Immature natural killer cell (primary cell): ENCODE measurements around the gene PBX1. TPM values are rescaled to one million over a fixed set of nuclear protein-coding genes. Genes with fewer than 3 reads are reported as not detected.

Source experiments
- DNase-seq, 3 donors: peaks; one replicate each; pipeline ENCODE4 v3.0.0; 2022; ENCODE audit warnings: mixed read lengths in 1 of 3
- H3K27ac Mint-ChIP-seq, 6 donors: one replicate each; pipeline ENCODE4 v1.8.0; 2020; ENCODE audit warnings: mixed read lengths in 6 of 6, mild to moderate bottlenecking in 5 of 6, inconsistent platforms in 4 of 6, moderate library complexity in 3 of 6
- H3K27me3 Mint-ChIP-seq, 3 donors: one replicate each; pipeline ENCODE4 v1.8.0; 2020 to 2021; ENCODE audit warnings: low read depth in 3 of 3, mild to moderate bottlenecking in 3 of 3, mixed read lengths in 3 of 3, moderate library complexity in 3 of 3, inconsistent platforms in 1 of 3
- H3K36me3 Mint-ChIP-seq, 3 donors: one replicate each; pipeline ENCODE4 v1.8.0; 2020; ENCODE audit warnings: mixed read lengths in 3 of 3, inconsistent platforms in 2 of 3, mild to moderate bottlenecking in 2 of 3
- H3K4me1 Mint-ChIP-seq, 2 donors: one replicate each; pipeline ENCODE4 v1.8.0; 2020; ENCODE audit warnings: inconsistent platforms in 2 of 2, mild to moderate bottlenecking in 2 of 2, mixed read lengths in 2 of 2, moderate library complexity in 1 of 2
- H3K4me3 Mint-ChIP-seq, 5 donors: one replicate each; pipeline ENCODE4 v1.8.0; 2020; ENCODE audit warnings: mild to moderate bottlenecking in 5 of 5, mixed read lengths in 5 of 5, inconsistent platforms in 3 of 5, moderate library complexity in 3 of 5
- H3K9me3 Mint-ChIP-seq, 6 donors: one replicate each; pipeline ENCODE4 v1.8.0; 2020; ENCODE audit warnings: mild to moderate bottlenecking in 6 of 6, mixed read lengths in 6 of 6, inconsistent platforms in 4 of 6, moderate library complexity in 3 of 6
- polyA plus RNA-seq, 3 donors: library from polyadenylated mRNA; unstranded; fragments of 300-500 nt; fragmentation: Illumina TruSeq; gene quantifications; one replicate each; pipeline ENCODE4 v1.2.3, GENCODE V29; 2021

The PBX1 gene
- polyA plus RNA-seq, 3 donors from 2014 or later = 0.40 to 0.72 TPM; not detected in 1

DNA sequence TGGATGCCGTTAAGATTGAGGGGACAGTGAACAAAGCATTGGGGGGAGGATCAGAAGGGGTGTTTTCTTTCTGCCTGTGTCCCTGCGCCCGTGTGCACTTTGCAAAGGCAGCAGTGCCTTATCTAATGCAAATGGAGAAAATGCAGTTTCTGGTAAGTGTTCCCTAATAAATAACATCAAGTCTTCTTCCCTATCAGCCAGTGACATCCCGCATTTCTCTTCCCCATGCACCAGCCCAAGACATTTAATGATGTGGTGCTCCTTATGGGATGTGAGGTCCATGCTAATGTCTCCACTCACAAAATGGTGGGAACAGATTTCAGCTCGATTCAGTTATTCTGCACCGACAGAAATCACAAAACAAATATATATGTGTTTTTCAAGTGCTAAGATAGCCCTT, 111.8 kb downstream of the PBX1 start:
- H3K4me3 Mint-ChIP-seq = no peak overlapping the region
- H3K36me3 Mint-ChIP-seq = peaks cover 0 to 4% (median 0%) of the 10 kb centered on the region in 3 donors
- DNase-seq = no peak
- peaks cover 0 to 7% of the 10 kb centered on the region in 2 donors for H3K4me1 Mint-ChIP-seq
- H3K27ac Mint-ChIP-seq = no peak overlapping the region
- H3K27me3 Mint-ChIP-seq = peaks cover 2 to 12% (median 7%) of the 10 kb centered on the region in 3 donors
- H3K9me3 Mint-ChIP-seq = peaks cover 0 to 10% (median 0%) of the 10 kb centered on the region in 6 donors

DNA sequence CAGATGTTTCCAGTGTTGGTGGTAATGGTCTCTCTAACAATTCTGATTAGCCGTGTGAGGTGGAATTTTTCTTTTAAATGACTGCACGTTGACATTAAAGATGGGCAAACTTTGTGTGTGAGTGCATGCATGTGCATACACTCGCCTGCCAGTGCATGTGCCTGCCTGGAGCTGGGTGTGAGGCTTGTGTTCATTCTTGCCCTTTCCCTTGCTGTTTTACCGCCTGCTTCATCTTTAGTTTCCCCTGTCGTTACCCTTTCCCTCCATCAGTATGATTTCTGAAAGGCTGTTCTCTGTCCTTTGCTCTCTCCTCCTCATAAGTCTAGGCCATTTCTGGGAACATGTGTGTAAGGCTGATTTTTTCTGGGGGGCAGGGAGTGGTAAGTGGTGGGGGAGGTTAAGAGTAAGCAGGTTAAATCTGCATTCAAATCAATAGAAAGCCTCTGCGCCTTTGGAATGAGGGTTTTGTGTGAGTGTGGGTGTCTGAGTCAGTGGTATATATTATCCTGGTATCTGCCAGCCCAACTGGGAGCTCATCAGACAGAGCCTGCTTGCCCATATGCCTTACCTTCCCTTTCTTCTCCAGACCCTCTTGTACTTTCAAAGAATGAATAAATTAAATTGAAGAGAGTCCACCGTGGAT, 112.5 kb downstream of the PBX1 start:
- Mint-ChIP-seq H3K36me3 (peaks cover 0 to 4% (median 0%) of the 10 kb centered on the region in 3 donors), H3K27ac (no peak overlapping the region), H3K27me3 (peaks cover 0 to 14% (median 8%) of the 10 kb centered on the region in 3 donors), H3K9me3 (peaks cover 0 to 10% (median 0%) of the 10 kb centered on the region in 6 donors), H3K4me1 (peaks cover 0 to 7% of the 10 kb centered on the region in 2 donors), H3K4me3 (no peak overlapping the region)
- DNase-seq = no peak

DNA sequence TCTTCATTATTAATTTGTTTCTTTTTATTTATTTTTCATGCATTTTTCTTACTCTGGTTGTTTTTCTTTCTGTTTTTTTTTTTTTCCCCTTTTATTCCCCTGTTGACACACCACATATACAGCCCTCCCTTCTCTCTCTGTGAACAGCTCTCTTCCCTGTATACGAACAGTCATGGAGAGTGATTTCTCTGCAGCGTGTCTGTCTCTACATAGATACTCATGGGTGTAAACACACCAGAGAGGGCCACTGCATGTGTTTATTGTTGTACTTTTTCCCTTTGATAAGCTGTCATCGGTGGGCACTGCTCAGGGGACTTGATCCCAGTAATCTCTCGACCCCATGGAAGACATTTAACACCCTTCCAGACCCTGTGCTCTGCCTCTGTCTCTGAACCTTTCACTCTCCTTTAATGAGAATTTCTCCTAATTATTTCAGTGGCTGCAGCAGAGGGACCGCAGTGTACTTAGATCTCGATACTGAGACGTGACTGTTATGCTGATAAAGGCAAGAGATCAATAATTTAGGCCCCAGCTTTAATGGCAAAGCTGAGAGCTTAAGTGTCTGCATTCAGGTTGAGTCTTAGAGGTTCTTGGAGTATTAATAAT, 113.1 kb downstream of the PBX1 start:
- H3K4me1 Mint-ChIP-seq = peaks cover 0 to 7% of the 10 kb centered on the region in 2 donors

DNA sequence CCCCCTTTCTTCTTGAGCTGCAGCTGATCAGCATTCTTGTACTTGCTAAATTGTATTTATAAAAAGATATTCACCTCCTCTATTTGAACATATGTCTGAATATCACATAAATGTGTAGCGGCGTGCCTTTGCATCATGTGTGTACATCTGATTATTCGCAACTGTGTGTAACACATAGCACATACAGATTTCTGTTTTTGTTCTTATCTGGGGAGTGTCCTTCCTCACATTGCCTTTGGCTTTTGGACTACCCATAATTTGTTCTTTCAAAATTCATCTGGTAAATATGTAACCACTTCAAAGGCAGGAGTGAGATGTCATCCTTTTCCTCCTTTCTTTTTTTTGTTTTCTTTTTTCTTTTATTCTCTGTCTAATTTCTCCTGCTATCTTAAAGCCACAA, 113.6 kb downstream of the PBX1 start:
- no peak for DNase-seq
- H3K36me3 Mint-ChIP-seq = peaks cover 0 to 4% (median 0%) of the 10 kb centered on the region in 3 donors
- peaks cover 0 to 16% (median 8%) of the 10 kb centered on the region in 3 donors for H3K27me3 Mint-ChIP-seq
- no peak overlapping the region for H3K27ac Mint-ChIP-seq
- H3K4me3 Mint-ChIP-seq = no peak overlapping the region
- peaks cover 0 to 10% (median 0%) of the 10 kb centered on the region in 6 donors for H3K9me3 Mint-ChIP-seq
- H3K4me1 Mint-ChIP-seq = peaks cover 0 to 7% of the 10 kb centered on the region in 2 donors

More for the DNA sequence above, 113.1 kb downstream of the PBX1 start:
- Mint-ChIP-seq H3K4me3 (no peak overlapping the region), H3K27ac (no peak overlapping the region), H3K36me3 (peaks cover 0 to 4% (median 0%) of the 10 kb centered on the region in 3 donors), H3K27me3 (peaks cover 0 to 14% (median 8%) of the 10 kb centered on the region in 3 donors), H3K9me3 (peaks cover 0 to 10% (median 0%) of the 10 kb centered on the region in 6 donors)
- DNase-seq = no peak

DNA sequence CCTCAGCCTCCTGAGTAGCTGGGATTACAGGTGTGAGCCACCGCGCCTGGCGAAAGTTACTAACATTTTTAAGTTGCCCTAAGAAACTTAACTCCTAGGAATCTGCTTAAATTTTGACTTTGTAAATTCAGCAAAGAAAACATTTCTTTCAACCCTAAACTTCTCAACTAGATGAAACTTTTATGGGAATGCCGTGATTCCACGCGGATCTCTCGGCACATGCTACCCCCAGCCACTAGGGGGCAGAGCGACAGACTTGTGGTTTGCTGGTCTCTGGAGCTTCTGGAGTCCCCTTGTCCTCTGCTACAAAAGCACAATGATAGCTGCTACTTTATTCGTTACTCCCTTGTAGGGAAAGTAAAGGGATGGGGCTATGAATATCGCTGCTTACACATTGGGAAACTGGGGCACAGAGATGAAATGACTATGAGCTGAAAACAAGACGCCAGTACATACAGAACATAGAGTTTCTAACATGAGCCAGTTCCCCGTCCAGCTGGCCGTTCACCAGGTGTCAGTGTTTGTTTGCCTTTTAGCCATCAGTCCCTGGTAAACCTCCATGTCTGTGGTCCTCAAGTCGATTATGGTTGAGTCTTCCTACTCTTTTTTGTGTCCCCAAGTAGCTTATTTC, 114.7 kb downstream of the PBX1 start:
- no peak overlapping the region for H3K4me3 Mint-ChIP-seq
- peaks cover 0 to 7% of the 10 kb centered on the region in 2 donors for H3K4me1 Mint-ChIP-seq
- H3K27me3 Mint-ChIP-seq = peaks cover 3 to 15% (median 12%) of the 10 kb centered on the region in 3 donors
- no peak overlapping the region for H3K27ac Mint-ChIP-seq
- H3K36me3 Mint-ChIP-seq = peaks cover 0 to 4% (median 0%) of the 10 kb centered on the region in 3 donors
- peaks cover 0 to 10% (median 0%) of the 10 kb centered on the region in 6 donors for H3K9me3 Mint-ChIP-seq
- DNase-seq = no peak

DNA sequence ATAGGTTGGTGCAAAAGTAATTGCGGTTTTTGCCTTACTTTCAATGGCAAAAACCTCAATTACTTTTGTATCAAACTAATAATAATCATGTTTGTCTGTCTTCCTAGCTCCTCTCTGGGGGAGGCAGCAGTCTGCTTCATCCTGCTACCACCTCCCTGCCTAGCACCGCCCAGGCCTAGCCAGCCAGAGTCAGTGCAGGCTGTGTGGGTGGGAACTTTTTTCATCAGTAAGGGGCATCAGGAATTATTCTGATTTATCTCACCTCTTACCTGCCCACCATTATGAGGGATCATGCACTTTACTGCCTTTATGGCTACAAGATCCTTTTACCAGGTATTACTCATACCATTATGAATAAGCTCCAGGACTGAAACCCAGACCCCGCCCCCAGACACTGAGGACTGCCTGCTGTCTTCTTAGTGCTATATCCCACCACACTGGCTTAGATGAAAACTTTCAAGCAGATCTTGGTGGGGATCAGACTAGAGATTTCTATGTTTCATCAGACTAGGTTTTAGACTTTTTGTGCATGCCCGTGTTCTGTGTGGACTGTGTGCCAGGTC, 116.4 kb downstream of the PBX1 start:
- DNase-seq = no peak
- no peak overlapping the region for H3K27ac Mint-ChIP-seq
- H3K9me3 Mint-ChIP-seq = no peaks in the 10 kb centered on the region
- no peaks in the 10 kb centered on the region for H3K36me3 Mint-ChIP-seq
- H3K27me3 Mint-ChIP-seq = peaks cover 3 to 15% (median 13%) of the 10 kb centered on the region in 3 donors
- peaks cover 0 to 7% of the 10 kb centered on the region in 2 donors for H3K4me1 Mint-ChIP-seq
- no peak overlapping the region for H3K4me3 Mint-ChIP-seq

DNA sequence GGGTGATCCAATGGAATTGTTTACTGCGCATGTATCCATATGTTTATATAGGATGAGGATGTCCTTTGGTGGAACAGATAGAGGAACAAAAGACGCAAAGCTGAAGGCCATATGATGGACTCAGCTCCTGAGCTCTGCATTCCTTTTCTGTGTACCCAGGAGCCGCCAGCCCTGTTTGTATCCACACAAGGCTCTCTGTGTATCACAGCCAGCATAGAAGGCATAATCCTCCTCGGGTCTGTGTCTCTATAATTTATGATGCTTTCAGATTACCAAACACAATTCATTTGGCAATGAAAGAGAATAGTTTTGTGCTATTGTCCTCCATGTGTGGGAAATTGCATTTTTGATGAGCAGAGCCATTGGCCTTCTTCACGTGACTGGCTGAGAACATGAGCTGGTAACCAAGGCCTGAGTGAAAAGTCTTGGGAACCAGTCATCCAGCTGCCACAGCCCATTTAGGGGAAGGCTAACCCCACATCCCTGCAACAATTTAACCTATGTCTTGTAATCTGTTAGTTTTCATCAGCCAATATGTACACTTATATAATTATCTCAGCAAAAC, 119.2 kb downstream of the PBX1 start:
- H3K9me3 Mint-ChIP-seq = no peaks in the 10 kb centered on the region
- H3K4me1 Mint-ChIP-seq = no peaks in the 10 kb centered on the region
- DNase-seq = no peak
- no peak overlapping the region for H3K4me3 Mint-ChIP-seq
- peaks cover 3 to 11% (median 9%) of the 10 kb centered on the region in 3 donors for H3K27me3 Mint-ChIP-seq
- H3K36me3 Mint-ChIP-seq = no peaks in the 10 kb centered on the region
- no peak overlapping the region for H3K27ac Mint-ChIP-seq

DNA sequence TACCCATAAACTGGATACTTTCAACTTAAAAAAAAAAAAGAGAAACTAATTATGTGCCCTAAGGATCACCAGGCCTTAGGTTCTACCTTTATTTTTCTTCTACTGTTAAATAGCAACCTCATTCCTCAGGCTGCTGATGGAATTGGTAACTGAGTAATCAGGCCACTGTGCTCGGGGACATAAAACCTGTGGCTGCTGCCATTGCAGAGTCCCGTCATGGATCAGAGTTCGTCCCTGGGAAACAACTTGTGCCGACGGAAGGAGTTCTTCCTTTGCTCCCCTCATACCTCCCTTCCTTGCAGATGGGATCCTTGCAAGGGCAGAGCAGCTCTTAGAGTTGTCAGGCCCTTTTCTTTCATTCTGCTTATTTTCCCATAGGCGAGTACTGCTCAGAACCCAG, 123.6 kb downstream of the PBX1 start:
- Mint-ChIP-seq H3K36me3 (no peaks in the 10 kb centered on the region), H3K27me3 (peaks cover 2 to 8% (median 8%) of the 10 kb centered on the region in 3 donors), H3K4me1 (peaks cover 6 to 13% of the 10 kb centered on the region in 2 donors), H3K9me3 (no peaks in the 10 kb centered on the region), H3K4me3 (no peak overlapping the region), H3K27ac (no peak overlapping the region)
- no peak for DNase-seq

DNA sequence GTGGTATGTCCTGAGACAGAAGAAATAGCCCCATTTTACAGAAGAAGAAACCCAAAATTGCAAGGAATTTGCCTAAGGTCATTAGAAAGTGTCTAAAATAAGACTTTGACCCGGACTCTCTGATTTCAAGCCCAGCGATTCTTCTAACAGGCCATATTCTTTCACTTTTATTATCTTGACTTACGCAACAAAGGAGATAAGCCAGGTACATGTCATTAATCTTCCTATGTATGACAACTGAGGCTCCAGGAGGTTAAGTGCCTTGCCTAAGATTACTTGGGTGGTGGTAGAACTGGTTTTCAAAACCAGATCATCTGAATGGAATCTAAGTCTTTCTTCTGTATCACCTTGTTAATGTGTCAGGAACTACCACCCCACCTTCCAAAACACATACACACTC, 124.3 kb downstream of the PBX1 start:
- Mint-ChIP-seq H3K27ac (no peak overlapping the region), H3K4me3 (no peak overlapping the region), H3K4me1 (peaks cover 6 to 13% of the 10 kb centered on the region in 2 donors), H3K36me3 (no peaks in the 10 kb centered on the region), H3K27me3 (peaks cover 2 to 8% (median 5%) of the 10 kb centered on the region in 3 donors), H3K9me3 (no peaks in the 10 kb centered on the region)
- no peak for DNase-seq

DNA sequence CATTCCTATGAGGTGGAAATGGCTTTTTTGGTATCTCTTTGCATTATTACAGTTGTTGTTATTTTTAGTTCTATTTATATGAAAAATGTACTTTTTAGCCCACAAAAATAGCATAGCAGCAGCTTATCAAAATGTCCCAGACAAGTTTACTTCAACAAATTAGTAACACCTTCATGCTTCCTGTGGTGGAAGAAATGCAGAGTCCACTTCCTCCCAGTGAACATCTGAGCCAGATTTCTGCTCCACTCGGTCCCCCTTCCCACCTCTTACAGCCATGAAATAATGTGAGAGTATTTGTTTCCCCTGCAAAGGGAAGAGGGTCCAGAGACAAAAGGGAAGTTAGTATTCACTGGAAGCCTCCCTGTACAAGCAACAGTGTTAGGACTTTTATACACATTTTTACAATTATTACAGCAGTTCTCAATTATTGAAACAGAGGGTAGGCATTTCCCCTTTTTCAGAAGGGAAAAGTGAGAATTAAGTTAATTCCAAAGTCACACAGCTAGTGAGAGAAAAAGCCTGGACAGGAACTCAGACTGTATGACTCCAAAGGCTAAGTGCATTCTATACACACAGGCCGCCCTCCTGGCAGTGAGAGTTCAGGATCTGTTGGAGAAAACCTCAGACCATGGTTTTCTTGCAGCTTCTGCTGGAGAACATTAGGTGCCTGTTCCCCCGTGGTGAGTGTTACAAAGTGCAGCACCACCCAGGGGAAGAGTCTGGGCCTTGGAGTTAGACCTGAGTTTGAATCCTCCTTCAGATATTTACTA, 126.5 kb downstream of the PBX1 start:
- Mint-ChIP-seq H3K27me3 (peaks cover 4 to 5% (median 5%) of the 10 kb centered on the region in 3 donors), H3K27ac (no peak overlapping the region), H3K4me3 (no peak overlapping the region), H3K4me1 (peaks cover 6 to 13% of the 10 kb centered on the region in 2 donors), H3K36me3 (no peaks in the 10 kb centered on the region), H3K9me3 (no peaks in the 10 kb centered on the region)
- DNase-seq = no peak

DNA sequence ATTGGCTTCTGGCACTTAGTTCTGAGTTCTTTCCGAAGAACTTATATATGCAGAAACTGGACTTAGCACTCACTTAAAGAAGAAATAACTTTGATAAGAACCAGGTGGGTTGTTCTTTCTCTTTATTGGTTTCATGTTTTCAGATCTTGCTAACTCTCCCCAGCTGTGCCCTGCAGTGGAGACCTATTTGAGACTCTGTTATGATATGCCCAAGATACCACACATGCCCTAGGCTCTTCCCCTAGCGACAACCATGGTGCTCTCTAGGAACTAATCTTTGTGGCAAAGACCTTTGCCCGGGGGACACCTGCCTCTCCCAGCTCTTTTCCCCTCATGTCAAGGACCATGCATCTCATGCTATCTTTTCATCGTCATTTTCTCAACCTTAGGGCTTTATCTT, 128.8 kb downstream of the PBX1 start:
- Mint-ChIP-seq H3K36me3 (no peaks in the 10 kb centered on the region), H3K4me3 (no peak overlapping the region), H3K9me3 (no peaks in the 10 kb centered on the region), H3K27me3 (peaks cover 4 to 5% (median 4%) of the 10 kb centered on the region in 3 donors), H3K4me1 (peaks cover 6 to 13% of the 10 kb centered on the region in 2 donors), H3K27ac (no peak overlapping the region)
- no peak for DNase-seq

DNA sequence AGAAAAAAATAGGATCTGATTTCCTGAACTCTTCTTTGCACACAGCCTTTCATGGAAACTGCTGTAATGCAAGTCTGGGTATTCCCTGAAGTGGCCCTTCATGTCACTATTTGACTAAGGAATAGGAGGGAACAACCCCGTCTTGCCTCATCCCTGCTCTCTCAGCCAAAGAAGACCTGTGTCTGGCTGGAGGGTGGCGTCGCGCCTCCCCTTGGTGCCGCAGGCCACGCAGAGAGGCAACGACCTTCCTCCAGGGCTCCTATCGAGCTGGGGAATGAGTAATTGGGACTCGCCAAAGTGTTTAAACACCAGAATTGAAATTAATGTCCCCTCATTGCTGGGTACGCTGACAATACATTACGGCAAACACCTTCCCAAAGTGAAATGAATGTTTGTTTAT, 129.8 kb downstream of the PBX1 start:
- no peak for DNase-seq
- Mint-ChIP-seq H3K4me3 (no peak overlapping the region), H3K4me1 (peaks cover 6 to 13% of the 10 kb centered on the region in 2 donors), H3K27me3 (peaks cover 3 to 4% (median 3%) of the 10 kb centered on the region in 3 donors), H3K27ac (no peak overlapping the region), H3K36me3 (no peaks in the 10 kb centered on the region), H3K9me3 (no peaks in the 10 kb centered on the region)
